ENCODE measurements around the gene SF3B6.
A peak's percentile ranks its signal among the peaks of the same experiment; 100 is the strongest.
"Not testable (repeated sequence)": the region's sequence is repeated elsewhere in the genome, so short reads cannot be mapped to it uniquely, and the experiment has no call there.

Gene SF3B6

GRCh38 chr2:24075915-24076848 lies at the start of gene SF3B6:
Gene SF3B6, minus strand, starts transcription at chr2:24076326. Its CDS starts 97 bp downstream, at chr2:24076229.
- DNase-seq: peak; percentile 99

- no peak for DNase-seq
These were observed 47.9 kb upstream of the SF3B6 start for GRCh38 chr2:24123922-24124580.

DNA sequence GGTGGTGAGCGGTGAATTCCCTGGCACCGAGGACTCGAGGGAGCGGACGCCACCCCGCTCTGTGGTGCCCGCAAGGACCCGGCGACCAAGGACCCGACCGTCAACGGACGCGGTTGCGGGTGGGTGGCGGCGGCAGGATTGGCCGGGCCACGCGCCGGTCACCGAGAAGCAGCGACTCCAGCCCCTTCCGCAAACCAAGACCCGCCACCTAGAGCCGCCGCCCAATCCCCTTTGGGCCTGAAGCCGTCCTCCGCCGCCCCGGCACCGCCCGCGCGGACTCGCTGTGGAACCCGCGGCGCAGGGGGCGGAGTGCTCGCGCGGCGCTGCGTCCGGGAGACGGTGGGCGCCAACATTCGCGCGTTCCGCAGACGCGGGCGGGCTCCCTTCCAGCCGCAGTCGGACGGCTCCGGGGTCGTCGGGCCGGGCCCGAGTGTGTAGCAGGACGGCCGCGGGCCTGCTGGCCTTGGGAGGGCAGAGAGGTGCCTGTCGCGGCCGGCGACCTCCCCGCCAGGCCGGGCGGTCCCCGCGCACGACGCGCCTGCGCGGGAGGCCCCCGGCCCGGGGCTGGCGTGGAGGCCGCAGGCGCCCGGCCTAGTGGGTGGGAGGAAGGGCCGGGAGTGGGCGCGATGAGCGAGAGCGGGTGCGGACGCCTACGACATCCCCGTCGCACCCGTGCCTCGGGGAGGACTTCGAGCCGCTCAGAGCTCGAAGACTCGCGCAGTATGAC lies 47.2 kb upstream of the SF3B6 start, which contains the start of the genes FAM228B and PFN4:
Gene FAM228B, plus strand, starts transcription at position 275 of the 727 bp plus-strand sequence. CDS start 893 bp downstream, outside the sequence.
Gene PFN4, minus strand, starts transcription at position 140 of the 727 bp plus-strand sequence. CDS start 799 bp downstream, outside the sequence.
- DNase-seq: peak; percentile 59

DNA sequence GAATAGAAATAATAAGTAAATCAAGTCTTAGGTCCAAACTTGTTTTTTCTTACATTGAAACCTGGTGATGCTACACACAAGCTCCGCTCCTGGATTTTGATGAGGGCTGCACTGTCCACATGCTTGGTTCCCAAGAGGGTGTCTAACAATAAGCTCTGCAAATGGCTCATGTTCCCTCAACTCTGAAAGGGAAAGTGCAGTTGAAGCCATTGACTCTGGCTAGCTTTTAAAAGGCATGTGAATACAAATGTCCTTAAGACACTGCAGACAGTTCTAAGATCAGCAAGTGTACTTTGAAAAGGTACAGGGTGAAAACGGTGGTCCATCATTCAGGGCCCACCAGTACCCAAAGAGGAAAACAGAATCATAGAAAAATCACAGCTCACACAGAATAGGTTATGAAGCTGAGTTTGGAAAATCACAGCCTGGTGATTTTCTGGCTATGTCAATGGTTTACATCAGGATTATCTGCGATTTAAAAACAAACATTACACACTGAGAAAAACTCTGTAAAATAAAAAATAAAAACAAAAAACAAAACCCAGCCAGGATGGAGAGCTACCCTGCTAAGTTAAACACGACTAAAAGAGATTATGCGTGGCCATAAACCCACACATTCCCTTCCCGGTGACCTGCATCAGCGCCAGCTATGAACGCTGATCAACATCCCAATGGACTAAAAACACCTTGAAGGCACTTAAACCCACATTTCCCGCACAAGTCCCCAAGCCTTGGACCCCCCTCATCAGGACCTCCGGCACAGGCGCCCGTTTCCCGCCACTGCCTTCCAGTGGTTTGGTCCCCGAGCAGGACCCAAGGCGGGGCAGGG lies 46.5 kb upstream of the SF3B6 start:
- no peak for DNase-seq

GRCh38 chr2:24121469-24121868 lies 45.3 kb upstream of the SF3B6 start:
- DNase-seq: no peak

GRCh38 chr2:24121066-24121465 lies 44.9 kb upstream of the SF3B6 start:
- DNase-seq: no peak

DNA sequence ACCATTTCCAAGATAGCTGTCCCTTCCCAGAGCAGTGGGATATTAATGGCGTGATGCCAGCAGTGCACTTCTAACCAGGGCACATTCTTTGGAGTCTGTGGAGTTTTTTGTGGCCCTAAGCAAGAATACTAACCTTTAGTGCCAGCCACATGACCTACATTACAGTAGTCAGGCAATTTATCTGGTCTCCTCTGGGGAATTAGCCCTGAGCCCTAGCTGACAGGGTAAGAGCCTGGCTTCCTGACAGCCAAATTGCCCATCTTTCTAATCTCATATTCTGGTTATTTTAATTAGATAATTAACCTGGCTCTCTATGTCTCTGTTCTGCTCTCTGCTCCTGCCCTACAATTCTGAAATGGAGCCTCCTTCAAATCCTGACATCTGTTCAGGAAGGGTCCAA lies 41.8 kb upstream of the SF3B6 start:
- DNase-seq: no peak

DNA sequence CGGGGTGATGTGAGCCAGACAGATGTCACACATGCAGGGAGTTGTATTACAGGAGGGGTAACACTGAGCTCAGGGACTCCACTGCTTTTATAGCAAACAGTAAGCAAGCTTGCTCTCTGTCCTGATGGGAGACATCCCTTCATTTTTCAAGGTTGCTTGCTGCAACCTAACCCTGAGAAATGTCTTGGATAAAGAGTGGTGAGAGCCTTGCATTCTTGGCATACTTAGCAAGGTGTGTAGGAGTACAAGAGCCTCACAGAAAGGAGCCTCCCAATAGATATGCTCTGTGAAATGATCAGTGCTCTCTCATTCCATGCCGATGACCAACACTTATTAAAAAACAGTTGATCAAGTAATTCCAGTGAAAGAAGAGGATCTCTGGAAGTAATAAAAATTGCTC lies 38.9 kb upstream of the SF3B6 start:
- DNase-seq: no peak

DNA sequence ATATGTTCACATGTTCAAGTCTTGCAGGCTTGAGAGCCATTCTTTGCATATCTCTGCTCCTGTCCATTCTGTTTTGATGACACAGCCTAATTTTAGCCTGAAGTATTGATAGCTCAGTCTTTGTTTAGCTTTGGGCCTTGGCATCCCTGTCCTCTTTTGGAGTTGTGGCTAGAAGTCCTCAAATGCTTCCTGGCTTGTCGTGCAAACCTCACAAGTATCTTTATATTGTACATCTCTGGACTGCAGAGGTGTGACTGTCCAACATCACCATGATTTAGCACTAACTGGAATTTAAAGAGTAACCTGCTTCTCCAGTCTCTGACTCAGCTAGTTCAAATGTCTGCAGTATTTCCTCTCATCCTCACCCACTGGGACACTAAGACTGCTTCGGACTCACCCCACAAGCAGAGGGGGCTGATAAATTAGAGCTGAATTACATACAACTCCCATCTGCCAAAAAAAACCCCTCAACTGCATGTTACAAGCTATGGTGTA lies 35.3 kb upstream of the SF3B6 start:
- no peak for DNase-seq

- DNase-seq: no peak
These were observed 34.7 kb upstream of the SF3B6 start for GRCh38 chr2:24110660-24111303.

- DNase-seq: not testable (repeated sequence)
These were observed 33.3 kb upstream of the SF3B6 start for GRCh38 chr2:24109431-24109830.

DNA sequence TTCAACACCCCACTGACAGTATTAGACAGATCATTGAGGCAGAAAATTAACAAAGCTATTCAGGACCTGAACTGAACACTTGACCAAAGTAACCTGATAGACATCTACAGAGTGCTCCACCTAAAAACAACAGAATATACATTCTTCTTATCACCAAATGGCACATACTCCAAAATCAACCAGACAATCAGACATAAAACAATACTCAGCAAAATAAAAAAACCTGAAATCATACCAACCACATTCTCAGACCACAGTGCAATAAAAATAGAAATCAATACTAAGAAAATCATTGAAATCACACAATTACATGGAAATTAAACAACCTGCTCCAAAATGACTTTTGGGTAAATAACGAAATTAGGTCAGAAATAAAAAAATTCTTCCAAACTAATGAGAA lies 31.2 kb upstream of the SF3B6 start:
- DNase-seq: no peak

DNA sequence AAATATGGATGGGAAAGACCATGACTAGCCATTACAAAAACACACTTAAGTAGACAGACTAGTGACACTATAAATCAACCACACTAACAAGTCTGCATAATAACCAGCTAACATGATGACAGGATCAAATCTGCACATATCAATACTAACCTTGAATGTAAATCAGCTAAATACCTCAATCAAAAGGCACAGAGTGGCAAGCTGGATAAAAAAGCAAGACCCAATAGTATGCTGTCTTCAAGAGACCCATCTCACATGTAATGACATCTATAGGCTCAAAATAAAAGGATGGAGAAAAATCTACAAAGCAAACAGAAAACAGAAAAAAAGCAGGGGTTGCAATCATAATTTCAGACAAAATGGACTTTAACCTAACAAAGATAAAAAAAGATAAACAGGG lies 30.7 kb upstream of the SF3B6 start:
- no peak for DNase-seq

DNA sequence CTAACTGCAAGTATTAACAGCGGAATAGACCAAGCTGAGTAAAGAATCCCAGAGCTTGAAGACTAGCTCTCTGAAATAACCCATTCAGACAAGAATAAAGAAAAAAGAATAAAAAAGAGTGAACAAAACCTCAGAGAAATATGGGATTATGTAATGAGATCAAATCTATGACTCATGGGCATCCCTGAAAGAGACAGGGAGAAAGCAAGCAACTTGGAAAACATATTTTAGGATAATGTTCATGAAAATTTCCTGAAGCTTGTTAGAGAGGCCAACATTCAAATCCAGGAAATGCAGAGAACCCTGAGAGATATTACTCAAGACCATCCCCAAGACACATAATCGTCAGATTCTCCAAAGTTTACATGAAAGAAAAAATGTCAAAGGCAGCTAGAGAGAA lies 29.7 kb upstream of the SF3B6 start:
- no peak for DNase-seq

DNA sequence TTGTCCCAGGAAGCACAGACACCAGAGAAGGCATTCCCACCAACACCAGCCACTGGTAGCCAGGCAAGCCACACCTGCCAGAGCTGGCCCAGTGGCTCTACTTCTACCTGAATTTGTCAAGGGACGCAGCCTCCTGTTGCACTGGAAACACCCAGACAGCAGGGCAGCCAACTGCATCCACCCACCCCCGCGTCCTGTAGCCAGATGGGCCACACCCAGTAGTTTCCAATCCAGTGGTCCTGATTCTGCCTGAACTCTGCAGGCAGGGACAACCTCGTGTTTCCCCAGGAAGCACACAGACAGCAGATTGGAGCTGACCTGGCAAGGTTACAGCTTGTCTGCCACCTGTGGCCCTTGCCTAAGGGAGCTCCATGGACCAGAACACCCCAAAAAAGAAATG lies 28.8 kb upstream of the SF3B6 start:
- no peak for DNase-seq

DNA sequence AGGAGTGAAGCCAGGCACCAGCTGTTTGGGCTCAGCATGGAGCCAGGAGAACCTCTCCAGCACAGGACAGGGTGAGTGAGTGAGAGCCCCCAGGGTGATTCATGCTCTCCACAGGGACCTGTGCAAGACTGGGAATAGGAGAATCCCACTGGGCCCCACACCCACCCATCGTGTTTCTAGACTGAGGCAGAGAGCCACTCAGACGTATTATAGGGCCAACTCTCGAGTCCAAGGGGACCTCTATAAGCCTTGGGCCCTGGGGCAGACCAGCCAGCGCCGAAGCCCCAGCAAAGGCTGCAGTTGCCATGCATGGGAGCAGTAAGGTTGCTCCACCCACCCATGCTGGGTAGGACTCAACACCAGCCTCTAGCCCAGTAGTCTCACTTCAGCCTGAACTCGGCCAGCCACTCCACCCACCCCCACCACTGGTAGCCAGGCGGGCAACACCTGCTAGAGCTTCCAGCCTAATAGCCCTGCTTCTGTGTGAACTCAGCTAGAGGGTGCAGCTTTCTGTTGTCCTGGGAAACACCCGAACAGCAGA lies 28.1 kb upstream of the SF3B6 start:
- no peak for DNase-seq

DNA sequence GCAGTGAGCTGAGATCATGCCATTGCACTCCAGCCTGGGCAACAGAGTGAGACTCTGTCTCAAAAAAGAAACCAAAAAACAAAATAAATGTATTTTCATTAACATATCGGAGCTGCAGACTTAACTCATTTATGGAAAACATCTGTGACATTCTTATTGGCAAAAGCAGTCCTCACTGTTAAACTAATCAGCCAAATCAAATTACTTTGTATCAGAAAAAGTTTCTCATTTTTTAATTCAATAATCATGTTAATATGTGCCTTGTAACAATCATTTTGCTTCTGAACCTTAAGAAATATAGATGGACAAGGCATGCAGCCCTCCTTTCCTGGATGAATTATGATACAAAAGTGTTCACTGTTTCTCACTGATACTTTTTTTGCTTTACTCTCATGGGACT lies 26.6 kb upstream of the SF3B6 start:
- DNase-seq: no peak

DNA sequence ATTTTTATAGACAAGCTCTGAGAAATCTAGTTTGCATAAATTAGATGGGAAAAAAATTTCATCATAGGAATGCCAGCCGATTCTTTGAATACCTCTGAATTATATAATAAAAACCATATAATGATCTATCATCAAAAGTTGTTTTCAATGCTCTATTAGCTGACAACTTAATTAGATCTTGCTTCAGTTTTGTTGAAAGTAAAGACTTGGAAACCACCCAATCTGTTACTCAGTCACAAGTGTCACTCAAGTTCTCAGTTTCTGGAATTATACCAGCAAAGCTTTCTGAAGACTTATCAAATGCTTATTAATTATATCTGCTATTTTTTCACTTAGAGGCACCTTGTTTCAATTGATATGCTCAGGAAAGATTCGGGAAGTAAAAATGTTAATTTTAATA lies 25.9 kb upstream of the SF3B6 start:
- DNase-seq: no peak

DNA sequence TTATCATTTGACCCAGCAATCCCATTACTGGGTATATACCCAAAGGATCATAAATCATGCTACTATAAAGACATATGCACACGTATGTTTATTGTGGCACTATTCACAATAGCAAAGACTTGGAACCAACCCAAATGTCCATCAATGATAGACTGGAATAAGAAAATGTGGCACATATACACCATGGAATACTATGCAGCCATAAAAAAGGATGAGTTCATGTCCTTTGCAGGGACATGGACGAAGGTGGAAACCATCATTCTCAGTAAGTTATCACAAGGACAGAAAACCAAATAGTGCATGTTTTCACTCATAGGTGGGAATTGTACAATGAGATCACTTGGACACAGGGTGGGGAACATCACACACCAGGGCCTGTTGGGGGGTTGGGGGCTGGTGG lies 24.6 kb upstream of the SF3B6 start:
- DNase-seq: not testable (repeated sequence)

DNA sequence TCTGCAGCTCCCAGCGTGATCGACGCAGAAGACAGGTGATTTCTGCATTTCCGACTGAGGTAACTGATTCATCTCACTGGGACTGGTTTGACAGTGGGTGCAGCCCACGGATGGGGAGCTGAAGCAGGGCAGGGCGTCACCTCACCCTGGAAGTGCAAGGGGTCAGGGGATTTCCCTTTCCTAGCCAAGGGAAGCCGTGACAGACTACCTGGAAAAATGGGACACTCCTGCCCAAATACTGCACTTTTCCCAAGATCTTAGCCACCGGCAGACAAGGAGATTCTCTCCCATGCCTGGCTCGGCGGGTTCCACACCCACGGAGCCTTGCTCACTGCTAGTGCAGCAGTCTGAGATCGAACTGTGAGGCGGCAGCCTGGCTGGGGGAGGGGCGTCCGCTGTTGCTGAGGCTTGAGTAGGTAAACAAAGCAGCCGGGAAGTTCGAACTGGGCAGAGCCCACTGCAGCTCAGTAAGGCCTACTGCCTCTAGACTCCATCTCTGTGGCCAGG lies 19.1 kb upstream of the SF3B6 start:
- not testable (repeated sequence) for DNase-seq

- DNase-seq: not testable (repeated sequence)
These were observed 17.1 kb upstream of the SF3B6 start for GRCh38 chr2:24093270-24093669.

Data from activated gamma-delta T cell treated with Interleukin-2 at 50 U/mL for 16 hours (primary cell).